Neural crest cell (in vitro differentiated cells): ENCODE measurements around the gene HINT1. TPM values are rescaled to one million over a fixed set of nuclear protein-coding genes. Genes with fewer than 3 reads are reported as not detected.
"Not testable (repeated sequence)": the region's sequence is repeated elsewhere in the genome, so short reads cannot be mapped to it uniquely, and the experiment has no call there.

Experiments used
- DNase-seq: peaks from one replicate; pipeline ENCODE4 v3.0.0; 2021; ENCODE audit warnings: low read depth, mixed read lengths, low spot score
- H3K27ac Mint-ChIP-seq: one replicate; pipeline ENCODE4 v1.8.0; 2021; ENCODE audit warnings: mild to moderate bottlenecking, mixed read lengths; ENCODE audit not compliant: unreplicated experiment
- H3K27me3 Mint-ChIP-seq: 2 replicates; pipeline ENCODE4 v1.8.0; 2021; ENCODE audit warnings: low read depth, mild to moderate bottlenecking, mixed read lengths
- H3K36me3 Mint-ChIP-seq: 2 replicates; pipeline ENCODE4 v1.8.0; 2021; ENCODE audit warnings: low read depth, mild to moderate bottlenecking, mixed read lengths
- H3K4me1 Mint-ChIP-seq: 2 replicates; pipeline ENCODE4 v1.8.0; 2021; ENCODE audit warnings: mixed read lengths
- H3K4me3 Mint-ChIP-seq: one replicate; pipeline ENCODE4 v1.8.0; 2021; ENCODE audit warnings: mild to moderate bottlenecking, mixed read lengths
- H3K9me3 Mint-ChIP-seq: 2 replicates; pipeline ENCODE4 v1.8.0; 2021; ENCODE audit warnings: mixed read lengths
- CTCF ChIP-seq: fragments of 200-600 bp; sonication (generic); conservative IDR thresholded peaks from 2 replicates; pipeline ENCODE4 v1.5.0; 2021; ENCODE audit warnings: antibody characterized with exemption, mild to moderate bottlenecking
- total RNA-seq: library from RNA; stranded (reverse); gene quantifications from 2 replicates; pipeline ENCODE4 v1.2.1, GENCODE V29; 2021

Gene HINT1
- total RNA-seq, 1 donor from 2014 or later = 264 TPM

DNA sequence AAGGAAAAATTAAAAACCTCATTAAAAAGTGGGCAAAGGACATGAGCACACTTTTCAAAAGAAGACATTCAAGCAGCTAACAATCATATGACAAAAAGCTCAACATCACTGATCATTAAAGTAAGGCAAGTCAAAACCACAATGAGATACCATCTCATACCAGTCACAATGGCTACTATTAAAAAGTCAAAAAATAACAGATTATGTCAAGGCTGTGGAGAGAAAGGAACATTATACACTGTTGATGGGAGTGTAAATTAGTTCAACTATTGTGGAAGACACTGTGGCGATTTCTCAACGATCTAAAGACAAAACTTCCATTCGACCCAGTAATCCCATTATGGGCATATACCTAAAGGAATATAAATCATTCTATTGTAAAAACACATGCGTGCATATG is 35.8 kb downstream of the HINT1 start:
- H3K4me3 Mint-ChIP-seq = no peak overlapping the region
- H3K9me3 Mint-ChIP-seq = peaks cover 3% of the 10 kb centered on the region
- no peak for TF ChIP-seq CTCF
- H3K27me3 Mint-ChIP-seq = no peaks in the 10 kb centered on the region
- no peak for DNase-seq
- H3K36me3 Mint-ChIP-seq = peaks cover 7% of the 10 kb centered on the region
- H3K4me1 Mint-ChIP-seq = no peaks in the 10 kb centered on the region
- H3K27ac Mint-ChIP-seq = no peak overlapping the region

DNA sequence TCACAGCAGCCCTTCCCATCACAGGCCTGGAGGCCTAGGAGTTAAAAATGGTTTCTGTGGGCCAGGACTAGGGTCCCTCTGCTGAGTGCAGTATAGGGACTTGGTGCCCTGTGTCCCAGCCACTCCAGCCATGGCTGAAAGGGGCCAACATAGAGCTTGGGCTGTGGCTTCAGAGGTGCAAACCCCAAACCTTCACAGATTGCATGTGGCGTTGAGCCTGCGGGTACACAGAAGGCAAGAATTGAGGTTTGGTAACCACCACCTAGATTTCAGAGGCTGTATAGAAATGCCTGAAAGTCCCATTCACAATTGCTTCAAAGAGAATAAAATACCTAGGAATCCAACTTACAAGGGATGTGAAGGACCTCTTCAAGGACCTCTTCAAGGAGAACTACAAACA is 37.8 kb downstream of the HINT1 start:
- not testable (repeated sequence) for H3K27me3 Mint-ChIP-seq, H3K4me1 Mint-ChIP-seq, H3K4me3 Mint-ChIP-seq, H3K27ac Mint-ChIP-seq, H3K9me3 Mint-ChIP-seq, DNase-seq
- peaks cover 11% of the 10 kb centered on the region for H3K36me3 Mint-ChIP-seq

- Mint-ChIP-seq H3K36me3 (no peaks in the 10 kb centered on the region), H3K27ac (no peak overlapping the region), H3K4me1 (no peaks in the 10 kb centered on the region), H3K9me3 (peaks cover 5% of the 10 kb centered on the region), H3K27me3 (no peaks in the 10 kb centered on the region), H3K4me3 (no peak overlapping the region)
- TF ChIP-seq CTCF = no peak
- no peak for DNase-seq
Measured at GRCh38 chr5:131114754-131115153, 50.3 kb downstream of the HINT1 start.

GRCh38 chr5:131112424-131112823 is 52.6 kb downstream of the HINT1 start:
- H3K9me3 Mint-ChIP-seq = no peaks in the 10 kb centered on the region
- H3K36me3 Mint-ChIP-seq = no peaks in the 10 kb centered on the region
- no peak for TF ChIP-seq CTCF
- no peak for DNase-seq
- H3K27me3 Mint-ChIP-seq = no peaks in the 10 kb centered on the region
- H3K4me1 Mint-ChIP-seq = no peaks in the 10 kb centered on the region
- H3K27ac Mint-ChIP-seq = no peak overlapping the region
- no peak overlapping the region for H3K4me3 Mint-ChIP-seq

DNA sequence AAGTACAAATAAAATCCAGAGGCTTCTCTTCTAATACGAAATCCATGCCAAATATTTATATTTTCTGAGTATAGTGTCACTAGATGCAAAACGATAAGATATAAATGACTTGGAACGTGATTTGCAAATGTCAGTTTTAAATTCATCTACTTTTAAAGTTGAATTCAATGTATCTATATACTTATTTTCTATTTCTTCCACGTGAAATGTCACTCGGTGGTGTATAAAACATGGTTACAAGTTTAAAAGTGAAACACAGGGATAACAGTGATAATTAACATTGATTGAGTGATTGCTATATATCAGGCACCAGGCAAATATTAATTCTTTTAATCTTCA is 54.8 kb downstream of the HINT1 start:
- no peak for TF ChIP-seq CTCF
- H3K27ac Mint-ChIP-seq = no peak overlapping the region
- no peak for DNase-seq
- no peaks in the 10 kb centered on the region for H3K4me1 Mint-ChIP-seq
- H3K4me3 Mint-ChIP-seq = no peak overlapping the region
- no peaks in the 10 kb centered on the region for H3K9me3 Mint-ChIP-seq
- H3K27me3 Mint-ChIP-seq = no peaks in the 10 kb centered on the region
- no peaks in the 10 kb centered on the region for H3K36me3 Mint-ChIP-seq

GRCh38 chr5:131109540-131110255 is 55.4 kb downstream of the HINT1 start:
- H3K36me3 Mint-ChIP-seq = no peaks in the 10 kb centered on the region
- H3K4me3 Mint-ChIP-seq = no peak overlapping the region
- no peak overlapping the region for H3K27ac Mint-ChIP-seq
- peak; percentile 16 for DNase-seq
- no peaks in the 10 kb centered on the region for H3K4me1 Mint-ChIP-seq
- H3K9me3 Mint-ChIP-seq = no peaks in the 10 kb centered on the region
- TF ChIP-seq CTCF = peak; percentile 89
- no peaks in the 10 kb centered on the region for H3K27me3 Mint-ChIP-seq

Other genes with a start within 250 kb of the HINT1 start
- 10.7 and 13.6 TPM in 2 replicates for gene LYRM7, start 5.7 kb upstream of the HINT1 start, total RNA-seq
- gene CDC42SE2, start 98.8 kb upstream of the HINT1 start, total RNA-seq = 24.1 and 25.5 TPM in 2 replicates